Calu3 (cell line): ENCODE data around the gene ALG11. TPM values are rescaled to one million over a fixed set of nuclear protein-coding genes. Genes with fewer than 3 reads are reported as not detected.

ENCODE experiments used
- BruUV-seq: library from RNA; stranded (reverse); fragments of 400-500 nt; replicated peaks from 2 replicates; lab custom pipeline; 2021; lab: Mats Ljungman, UMichigan
- CTCF ChIA-PET: fragments of 300-600 bp; sonication (Branson Sonifier 250); formaldehyde crosslinking; loops from one replicate; lab custom pipeline; 2022; ENCODE audit warnings: antibody characterized with exemption; lab: Charles Lee
- DNase-seq: peaks from one replicate; pipeline ENCODE4 v3.0.0; 2022
- H3K27ac Mint-ChIP-seq: one replicate; pipeline ENCODE4 v1.8.0; 2022; ENCODE audit warnings: mixed read lengths; ENCODE audit not compliant: unreplicated experiment
- H3K27me3 Mint-ChIP-seq: one replicate; pipeline ENCODE4 v1.8.0; 2022; ENCODE audit warnings: mixed read lengths; ENCODE audit not compliant: unreplicated experiment
- H3K36me3 Mint-ChIP-seq: one replicate; pipeline ENCODE4 v1.8.0; 2022; ENCODE audit warnings: mild to moderate bottlenecking, moderate library complexity, mixed read lengths; ENCODE audit not compliant: insufficient read depth, unreplicated experiment
- H3K4me1 Mint-ChIP-seq: one replicate; pipeline ENCODE4 v1.8.0; 2022; ENCODE audit warnings: mild to moderate bottlenecking, low read depth, mixed read lengths; ENCODE audit not compliant: unreplicated experiment
- H3K4me3 Mint-ChIP-seq: one replicate; pipeline ENCODE4 v1.8.0; 2022; ENCODE audit warnings: mild to moderate bottlenecking, low read depth, moderate library complexity, mixed read lengths; ENCODE audit not compliant: unreplicated experiment
- H3K9me3 Mint-ChIP-seq: one replicate; pipeline ENCODE4 v1.8.0; 2022; ENCODE audit warnings: low read depth, mixed read lengths; ENCODE audit not compliant: unreplicated experiment
- CTCF ChIP-seq: fragments of 200-600 bp; IDR thresholded peaks from one replicate; pipeline ENCODE4 v1.8.0; 2022; ENCODE audit warnings: antibody characterized with exemption; ENCODE audit not compliant: unreplicated experiment
- intact Hi-C: fragments of 100-400 bp; cut with micrococcal nuclease; formaldehyde crosslinking; loops from one replicate; pipeline ENCODE4 v1.10.0; 2022; ENCODE audit not compliant: unreplicated experiment
- total RNA-seq: library from RNA; stranded (reverse); gene quantifications from 2 replicates; pipeline ENCODE4 v1.2.3, GENCODE V29; 2022

ALG11 gene
- total RNA-seq, 1 experiment from 2014 or later: 34.3 TPM

DNA sequence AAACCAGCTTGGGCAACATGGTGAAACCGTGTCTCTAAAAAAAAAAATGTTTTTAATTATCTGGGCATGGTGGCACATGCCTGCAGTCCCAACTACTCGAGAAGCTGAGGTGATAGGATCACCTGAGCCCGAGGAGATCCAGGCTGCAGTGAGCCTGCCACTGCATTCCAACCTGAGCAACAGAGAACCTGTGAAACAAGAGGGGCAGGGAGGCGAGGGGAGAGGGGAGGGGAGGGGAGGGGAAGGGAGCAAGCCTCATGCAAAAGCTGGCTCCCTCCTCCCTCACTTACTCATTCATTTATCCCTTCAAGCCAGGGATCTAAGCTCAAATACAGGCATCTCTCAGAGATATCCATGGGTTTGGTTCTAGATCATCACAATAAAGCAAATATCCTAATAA is 9.8 kb upstream of the ALG11 start:
- DNase-seq: no peak
- intact Hi-C loops: loop anchor here (10.0 kb wide), 2 partner anchors 108 to 202 kb away; no protein-coding TSS in a partner anchor
- no TSS peak for BruUV-seq
- TF ChIP-seq CTCF: no peak
- H3K9me3 Mint-ChIP-seq: no peaks in the 10 kb centered on the region
- H3K4me3 Mint-ChIP-seq: no peak overlapping the region
- H3K27ac Mint-ChIP-seq: no peak overlapping the region
- peaks cover 47% of the 10 kb centered on the region for H3K27me3 Mint-ChIP-seq
- CTCF ChIA-PET: no interaction called here
- H3K36me3 Mint-ChIP-seq: no peaks in the 10 kb centered on the region
- H3K4me1 Mint-ChIP-seq: peaks cover 46% of the 10 kb centered on the region

GRCh38 chr13:52003541-52003940 is 8.7 kb upstream of the ALG11 start:
- no TSS peak for BruUV-seq
- H3K4me1 Mint-ChIP-seq: peaks cover 39% of the 10 kb centered on the region
- no peak overlapping the region for H3K4me3 Mint-ChIP-seq
- no peak for TF ChIP-seq CTCF
- DNase-seq: no peak
- intact Hi-C loops: loop anchor here (10.0 kb wide), 2 partner anchors 109 to 201 kb away; no protein-coding TSS in a partner anchor
- CTCF ChIA-PET: interaction anchor here (1.4 kb wide), 1 partner anchor 124 kb away, joined by 6 read pairs; no protein-coding TSS in a partner anchor
- peaks cover 58% of the 10 kb centered on the region for H3K27me3 Mint-ChIP-seq
- H3K9me3 Mint-ChIP-seq: no peaks in the 10 kb centered on the region
- no peak overlapping the region for H3K27ac Mint-ChIP-seq
- H3K36me3 Mint-ChIP-seq: no peaks in the 10 kb centered on the region

DNA sequence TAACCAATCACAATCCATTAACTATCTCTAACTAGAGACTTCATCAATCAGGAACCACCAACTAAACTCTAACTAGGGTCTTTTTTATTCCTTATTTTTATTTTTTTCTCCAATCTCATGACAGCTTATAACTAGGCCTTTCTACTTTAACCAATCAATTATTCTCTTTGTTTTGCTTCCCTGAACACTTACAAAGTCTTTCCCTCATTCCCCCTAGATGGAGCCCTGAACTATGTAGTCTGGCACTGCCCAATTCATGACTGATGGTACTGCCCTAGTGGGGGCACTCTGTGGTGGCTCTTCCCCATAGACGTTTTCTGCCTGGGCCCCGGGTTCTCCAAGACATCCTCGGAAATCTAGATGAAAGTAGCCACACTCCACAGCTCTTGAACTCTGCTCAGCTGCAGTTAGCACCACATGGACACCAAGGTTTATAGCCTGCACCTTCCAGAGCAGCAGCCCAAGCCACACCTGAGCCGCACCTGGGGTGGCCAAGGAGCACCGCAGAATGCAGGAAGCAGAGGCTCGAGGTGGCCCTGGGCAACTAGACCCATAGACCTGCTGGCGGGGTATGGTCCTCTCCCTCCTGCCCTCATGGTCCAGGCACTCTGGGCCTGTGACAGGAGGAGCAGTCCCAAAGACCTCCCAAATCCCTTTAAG is 7.6 kb upstream of the ALG11 start:
- DNase-seq: no peak
- Mint-ChIP-seq H3K27ac (no peak overlapping the region), H3K4me3 (no peak overlapping the region), H3K4me1 (peaks cover 28% of the 10 kb centered on the region), H3K9me3 (no peaks in the 10 kb centered on the region), H3K27me3 (peaks cover 60% of the 10 kb centered on the region), H3K36me3 (no peaks in the 10 kb centered on the region)
- CTCF ChIA-PET: interaction anchor here (1.4 kb wide), 1 partner anchor 123 kb away, joined by 6 read pairs; no protein-coding TSS in a partner anchor
- no peak for TF ChIP-seq CTCF
- BruUV-seq: no TSS peak
- intact Hi-C loops: loop anchor here (10.0 kb wide), 2 partner anchors 110 to 200 kb away; no protein-coding TSS in a partner anchor

DNA sequence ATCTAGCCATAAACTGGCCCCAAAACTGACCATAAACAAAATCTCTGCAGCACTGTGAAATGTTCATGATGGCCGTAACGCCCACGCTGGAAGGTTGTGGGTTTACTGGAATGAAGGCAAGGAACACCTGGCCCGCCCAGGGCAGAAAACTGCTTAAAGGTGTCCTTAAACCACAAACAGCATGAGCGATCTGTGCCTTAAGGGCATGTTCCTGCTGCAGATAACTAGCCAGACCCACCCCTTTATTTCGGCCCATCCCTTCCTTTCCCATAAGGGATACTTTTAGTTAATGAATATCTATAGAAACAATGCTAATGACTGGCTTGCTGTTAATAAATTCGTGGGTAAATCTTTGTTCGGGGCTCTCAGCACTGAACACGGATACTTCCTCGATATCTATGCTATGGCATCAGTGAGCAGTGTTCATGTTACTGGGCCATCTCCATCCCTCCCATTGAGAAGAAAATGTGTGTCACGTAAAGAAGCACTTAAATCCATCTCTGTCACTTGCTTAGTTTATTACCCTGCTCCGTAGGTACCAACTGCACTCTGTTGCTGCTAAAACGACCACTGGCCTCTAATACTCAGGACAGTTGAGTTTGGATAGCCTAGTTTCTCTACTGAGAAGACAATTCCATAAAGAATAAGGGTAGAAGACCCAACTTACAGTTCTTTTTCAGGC is 6.2 kb upstream of the ALG11 start:
- no peak for DNase-seq
- H3K36me3 Mint-ChIP-seq: peaks cover 2% of the 10 kb centered on the region
- H3K4me1 Mint-ChIP-seq: peaks cover 33% of the 10 kb centered on the region
- intact Hi-C loops: loop anchor here (10.0 kb wide), 2 partner anchors 111 to 199 kb away; no protein-coding TSS in a partner anchor
- H3K27me3 Mint-ChIP-seq: peaks cover 60% of the 10 kb centered on the region
- BruUV-seq: no TSS peak
- H3K4me3 Mint-ChIP-seq: no peak overlapping the region
- no peaks in the 10 kb centered on the region for H3K9me3 Mint-ChIP-seq
- TF ChIP-seq CTCF: no peak
- H3K27ac Mint-ChIP-seq: no peak overlapping the region
- CTCF ChIA-PET: no interaction called here
